ENCODE measurements around the gene PILRA. TPM values are rescaled to one million over a fixed set of nuclear protein-coding genes. Genes with fewer than 3 reads are reported as not detected.

The PILRA gene
- total and polyA plus RNA-seq, 2 experiments from 2014 or later, result 2.2 to 3.0 TPM

DNA sequence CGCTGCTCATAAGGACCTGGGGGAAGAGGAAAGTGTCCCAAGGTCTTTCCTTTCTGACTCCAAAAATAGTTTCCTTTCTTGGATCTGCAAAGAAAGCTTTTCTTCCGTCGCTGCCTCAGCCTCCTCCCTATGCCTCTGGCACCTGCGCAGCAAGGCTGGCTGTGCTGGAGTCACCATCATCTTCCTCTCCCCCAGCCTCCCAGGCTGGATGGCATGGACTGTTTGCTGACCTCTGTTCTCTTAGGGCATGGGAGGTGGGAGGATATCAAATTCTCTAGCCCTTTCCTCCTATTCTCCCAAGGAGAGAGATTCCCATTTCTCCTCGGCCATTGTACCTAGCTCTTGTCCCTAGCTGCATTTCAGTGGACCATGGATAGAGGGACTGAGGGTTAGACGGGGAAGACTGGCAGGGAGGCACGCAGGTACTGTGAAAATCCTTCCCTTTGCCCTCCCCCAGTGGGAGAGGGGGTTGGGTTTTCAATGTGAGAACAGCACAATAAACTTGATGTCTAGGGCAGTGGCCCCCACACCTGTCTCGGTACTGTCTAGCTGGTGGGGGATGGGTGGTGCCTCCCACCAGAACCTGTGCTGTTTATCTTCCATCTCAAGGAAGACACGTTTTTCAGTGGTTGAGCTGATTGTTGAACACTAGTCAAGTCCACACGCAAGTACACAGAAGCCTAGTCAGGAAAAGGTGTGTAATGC lies 60.5 kb downstream of the PILRA start:
- TF ChIP-seq EZH2phosphoT487 (IDR thresholded peaks at IDR 0.05; ENCODE audit: low read depth, severe bottlenecking, unreplicated experiment) (no peak), EZH2 (IDR thresholded peaks at IDR 0.05; ENCODE audit: borderline replicate concordance) (no peak), CTCF (IDR thresholded peaks at IDR 0.05; ENCODE audit: poor library complexity) (no peak)
- Histone ChIP-seq H3K9me3 (ENCODE audit: low read depth) (no peaks in the 10 kb centered on the region), H3K27me3 (no peaks in the 10 kb centered on the region), H3K4me3 (no peak overlapping the region), H3K36me3 (replicated peaks; ENCODE audit: insufficient read depth, low read depth) (no peaks in the 10 kb centered on the region), H3K9me2 (replicated peaks; ENCODE audit: insufficient read depth) (no peaks in the 10 kb centered on the region), H4K20me1 (ENCODE audit: insufficient read depth, poor library complexity, severe bottlenecking) (peaks cover 3% of the 10 kb centered on the region), H2AFZ (no peak overlapping the region), H3K27ac (no peak overlapping the region), H3K4me2 (no peak overlapping the region), H3K79me2 (peaks cover 54% of the 10 kb centered on the region), H3K4me1 (ENCODE audit: insufficient read depth) (peaks cover 35% of the 10 kb centered on the region)
- 91% methylated on average over 10 of the region's 10 CpGs for WGBS (ENCODE audit: low lambda C conversion rate, missing lambda C conversion rate)
- no peak for DNase-seq (ENCODE audit: low spot score)

DNA sequence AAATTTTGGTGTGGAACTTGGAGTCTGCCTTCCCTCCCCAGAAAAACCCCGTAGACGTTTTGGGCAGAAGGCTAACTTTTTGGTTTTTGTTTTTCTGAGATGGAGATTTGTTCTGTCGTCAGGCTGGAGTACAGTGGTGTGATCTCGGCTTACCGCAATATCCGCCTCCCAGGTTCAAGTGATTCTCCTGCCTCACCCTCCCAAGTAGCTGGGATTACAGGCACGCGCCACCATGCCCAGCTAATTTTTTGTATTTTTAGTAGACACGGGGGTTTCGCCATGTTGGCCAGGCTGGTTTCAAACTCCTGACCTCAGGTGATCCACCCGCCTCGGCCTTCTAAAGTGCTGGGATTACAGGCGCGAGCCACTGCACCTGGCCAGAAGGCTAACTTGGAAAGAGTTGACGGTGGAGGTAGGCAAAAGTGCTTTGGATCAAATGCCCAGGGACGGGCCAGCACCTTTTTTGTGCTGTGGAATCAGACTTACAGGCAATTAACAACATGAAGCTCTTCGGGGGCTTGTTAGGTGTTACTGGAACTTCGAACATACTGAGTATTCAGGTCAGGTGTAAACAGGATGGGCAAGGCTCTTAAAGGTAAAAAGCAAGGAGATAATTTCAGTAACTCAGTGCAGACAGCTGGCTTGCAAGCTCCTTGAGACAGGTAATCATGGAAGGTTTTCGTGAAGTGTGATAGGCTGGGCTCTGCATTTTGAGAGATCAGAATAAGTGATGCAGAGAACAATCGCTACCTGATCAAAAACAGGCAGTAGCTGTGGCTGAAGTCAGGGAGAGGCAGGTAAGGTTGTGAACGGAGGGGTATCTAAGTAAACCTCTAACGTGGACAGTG lies 61.2 kb downstream of the PILRA start:
- H3K9me2 ChIP-seq (replicated peaks; ENCODE audit: insufficient read depth), result no peaks in the 10 kb centered on the region
- no peaks in the 10 kb centered on the region for H3K36me3 ChIP-seq (replicated peaks; ENCODE audit: insufficient read depth, low read depth)
- DNase-seq (ENCODE audit: low spot score), result no peak
- TF ChIP-seq CTCF (IDR thresholded peaks at IDR 0.05; ENCODE audit: poor library complexity) (no peak), EZH2 (IDR thresholded peaks at IDR 0.05; ENCODE audit: borderline replicate concordance) (no peak), EZH2phosphoT487 (IDR thresholded peaks at IDR 0.05; ENCODE audit: low read depth, severe bottlenecking, unreplicated experiment) (no peak)
- H4K20me1 ChIP-seq (ENCODE audit: insufficient read depth, poor library complexity, severe bottlenecking), result peaks cover 3% of the 10 kb centered on the region
- no peaks in the 10 kb centered on the region for H3K27me3 ChIP-seq
- H3K4me2 ChIP-seq, result peak overlapping the region; percentile 97
- peaks cover 54% of the 10 kb centered on the region for H3K79me2 ChIP-seq
- H3K4me3 ChIP-seq, result no peak overlapping the region
- H2AFZ ChIP-seq, result no peak overlapping the region
- no peaks in the 10 kb centered on the region for H3K9me3 ChIP-seq (ENCODE audit: low read depth)
- peak overlapping the region; percentile 96 for H3K27ac ChIP-seq
- H3K4me1 ChIP-seq (ENCODE audit: insufficient read depth), result peaks cover 35% of the 10 kb centered on the region
- 89% methylated on average over 22 of the region's 22 CpGs for WGBS (ENCODE audit: low lambda C conversion rate, missing lambda C conversion rate)

DNA sequence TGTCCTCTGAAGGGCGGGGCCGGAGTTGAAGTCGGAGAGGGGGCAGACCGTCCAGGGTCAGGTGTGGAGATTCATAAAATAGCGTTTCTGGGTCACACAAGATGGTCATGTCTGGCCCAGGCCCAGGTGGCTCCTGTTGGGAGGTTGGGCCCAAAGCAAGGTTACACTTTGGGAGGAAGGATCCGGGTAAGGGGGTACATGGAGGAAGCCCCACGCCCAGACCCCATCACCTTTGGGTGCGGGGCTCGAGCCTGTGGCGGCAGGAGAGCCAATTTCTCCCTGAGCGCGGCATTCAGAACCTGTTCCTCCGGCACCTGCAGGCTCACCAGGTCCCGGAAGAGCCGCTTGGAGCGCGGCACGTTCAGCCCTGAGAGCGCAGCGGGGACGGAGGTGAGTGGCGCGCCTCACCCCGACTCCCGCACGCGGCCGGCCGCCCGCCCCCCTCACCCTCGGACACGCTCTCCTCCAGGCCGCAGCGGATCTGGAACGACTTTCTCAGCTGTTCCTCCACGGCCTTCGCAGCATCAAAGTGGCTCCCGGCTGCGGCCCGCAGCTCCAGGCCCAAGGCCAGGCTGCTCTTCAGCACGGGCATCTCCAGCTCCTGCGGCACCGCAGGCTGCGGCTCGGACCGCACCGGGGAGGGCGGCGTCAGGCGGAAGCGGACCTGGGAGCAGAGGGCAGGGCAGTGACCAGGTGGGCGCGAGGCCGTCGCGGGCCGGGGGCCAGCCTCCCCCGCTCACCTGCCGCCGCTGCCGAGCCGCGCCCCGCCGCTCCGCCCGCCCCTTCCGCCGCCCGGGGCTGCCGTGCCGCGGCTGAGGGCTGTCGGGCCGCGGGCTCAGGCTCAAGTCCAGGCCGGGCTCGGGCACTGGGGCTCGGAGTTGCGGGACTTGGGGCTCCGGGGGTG lies 62.4 kb downstream of the PILRA start:
- Histone ChIP-seq H3K4me1 (ENCODE audit: insufficient read depth) (peaks cover 32% of the 10 kb centered on the region), H4K20me1 (ENCODE audit: insufficient read depth, poor library complexity, severe bottlenecking) (peaks cover 3% of the 10 kb centered on the region), H2AFZ (no peak overlapping the region), H3K79me2 (peaks cover 46% of the 10 kb centered on the region), H3K36me3 (replicated peaks; ENCODE audit: insufficient read depth, low read depth) (no peaks in the 10 kb centered on the region), H3K27me3 (no peaks in the 10 kb centered on the region), H3K4me3 (peak overlapping the region; percentile 42), H3K9me2 (replicated peaks; ENCODE audit: insufficient read depth) (no peaks in the 10 kb centered on the region), H3K9me3 (ENCODE audit: low read depth) (no peaks in the 10 kb centered on the region), H3K4me2 (peak overlapping the region; percentile 97), H3K27ac (peak overlapping the region; percentile 96)
- peak; percentile 68 for DNase-seq (ENCODE audit: low spot score)
- TF ChIP-seq EZH2 (IDR thresholded peaks at IDR 0.05; ENCODE audit: borderline replicate concordance) (no peak), CTCF (IDR thresholded peaks at IDR 0.05; ENCODE audit: poor library complexity) (no peak), EZH2phosphoT487 (IDR thresholded peaks at IDR 0.05; ENCODE audit: low read depth, severe bottlenecking, unreplicated experiment) (no peak)
- 4% methylated on average over 59 of the region's 81 CpGs for WGBS (ENCODE audit: low lambda C conversion rate, missing lambda C conversion rate)

Measured in hepatocyte (in vitro differentiated cells).